ENCODE results near the gene NPB.

NPB gene

GRCh38 chr17:81948635-81949378, 46.8 kb downstream of the NPB start:
- TF ChIP-seq ZBTB7A (IDR thresholded peaks at IDR 0.05; ENCODE audit: low read depth) (no peak), FOXM1 (IDR thresholded peaks at IDR 0.05; ENCODE audit: borderline replicate concordance, low read depth) (no peak), NFIC (IDR thresholded peaks at IDR 0.05) (0 out of 2 replicates have a peak, but pooled peaks have one; percentile 6)

- TF ChIP-seq USF1 (IDR thresholded peaks at IDR 0.05) (no peak), REST (IDR thresholded peaks at IDR 0.05; ENCODE audit: low read depth) (no peak), CEBPB (IDR thresholded peaks at IDR 0.05) (no peak)
Measured at GRCh38 chr17:81950501-81950900, 48.5 kb downstream of the NPB start.

- TF ChIP-seq MAX (IDR thresholded peaks at IDR 0.05): no peak
- no peak for TF ChIP-seq FOXM1 (IDR thresholded peaks at IDR 0.05; ENCODE audit: borderline replicate concordance, low read depth)
- no peak for TF ChIP-seq TEAD4 (IDR thresholded peaks at IDR 0.05)
- TF ChIP-seq YY1 (IDR thresholded peaks at IDR 0.05; ENCODE audit: low read depth): no peak
- no peak for TF ChIP-seq TCF12 (IDR thresholded peaks at IDR 0.05; ENCODE audit: low read depth)
- TF ChIP-seq CREB1 (IDR thresholded peaks at IDR 0.05; ENCODE audit: low read depth): no peak
- no peak for TF ChIP-seq EGR1 (IDR thresholded peaks at IDR 0.05)
- no peak for TF ChIP-seq TAF1 (IDR thresholded peaks at IDR 0.05; ENCODE audit: low read depth)
- TF ChIP-seq EP300 (IDR thresholded peaks at IDR 0.05; ENCODE audit: borderline replicate concordance): no peak
Measured at GRCh38 chr17:81951785-81952684, 50.0 kb downstream of the NPB start.

All from Ishikawa (cell line).